Measurements from ENCODE around the gene NHERF1. TPM values are rescaled to one million over a fixed set of nuclear protein-coding genes. Genes with fewer than 3 reads are reported as not detected.
A peak's percentile ranks its signal among the peaks of the same experiment; 100 is the strongest.

NHERF1 gene
- total and polyA plus RNA-seq, 2 of the 4 experiments (the other 2 are of a cell fraction), result 3.8 to 11.8 TPM

- no peak for TF ChIP-seq RAD21 (IDR thresholded peaks at IDR 0.05; ENCODE audit: low read length)
These were observed 27.1 kb downstream of the NHERF1 start (continued) for GRCh38 chr17:74775409-74776043.

- ChIA-PET POLR2A (ENCODE audit: unreplicated experiment) (no interaction called here), CTCF (interaction anchor here (0.5 to 1.4 kb wide), 5 partner anchors 15 to 119 kb away, joined by 3 read pairs; no protein-coding TSS in a partner anchor)
- Histone ChIP-seq H2AFZ (replicated peaks; ENCODE audit: low read length, poor library complexity) (peak within 1 kb of the TSS; percentile 96), H2AK5ac (ENCODE audit: low read depth, low read length) (peak within 1 kb of the TSS; percentile 92), H2BK5ac (ENCODE audit: low read depth, low read length, poor library complexity, severe bottlenecking) (peak within 1 kb of the TSS; percentile 81), H2BK120ac (ENCODE audit: low read depth, low read length) (peak within 1 kb of the TSS; percentile 44; the same call in 1 of the 2 replicates), H3K56ac (ENCODE audit: extremely low read depth, insufficient read depth, low read length) (peak within 1 kb of the TSS; percentile 72), H3K4me3 (ENCODE audit: insufficient read depth, low read depth, low read length) (peak within 1 kb of the TSS; percentile 73), H4K8ac (ENCODE audit: low read depth in 2 of 2, low read length in 2 of 2) (peak within 1 kb of the TSS; percentile 70 to 98), H3K4ac (ENCODE audit: low read depth, low read length) (peak within 1 kb of the TSS; percentile 97), H3K4me1 (ENCODE audit: control insufficient read depth, insufficient read depth, low read length) (peaks cover 10% of the 10 kb centered on the region), H3K36me3 (ENCODE audit: control insufficient read depth, insufficient read depth, low read length) (peaks cover 34% of the 10 kb centered on the region), H2BK20ac (ENCODE audit: low read depth, low read length) (no peak within 1 kb of the TSS), H3K9me3 (ENCODE audit: control insufficient read depth, insufficient read depth, low read length) (no peaks in the 10 kb centered on the region), H3K27me3 (ENCODE audit: control insufficient read depth, insufficient read depth, low read length) (no peaks in the 10 kb centered on the region), H3K79me1 (ENCODE audit: low read depth in 1 of 2, low read length in 2 of 2) (peaks cover 34 to 68% of the 10 kb centered on the region in 2 experiments), H3K9me1 (ENCODE audit: insufficient read depth, low read length) (no peaks in the 10 kb centered on the region), H3K18ac (ENCODE audit: low read depth, low read length) (peak within 1 kb of the TSS; percentile 6; the same call in 1 of the 2 replicates), H4K20me1 (ENCODE audit: insufficient read depth, low read length) (peaks cover 16% of the 10 kb centered on the region), H3K9ac (ENCODE audit: low read depth, low read length) (peak within 1 kb of the TSS; percentile 86), H4K91ac (ENCODE audit: insufficient read depth, low read depth, low read length) (peak within 1 kb of the TSS; percentile 87), H2AK9ac (replicated peaks; ENCODE audit: low read depth, low read length, poor library complexity) (peak within 1 kb of the TSS; percentile 94), H3K23ac (ENCODE audit: low read depth, low read length) (peak within 1 kb of the TSS; percentile 91), H2BK15ac (ENCODE audit: low read depth, low read length) (no peak within 1 kb of the TSS; the same call in 2 of the 3 replicates), H3K14ac (replicated peaks; ENCODE audit: low read depth, low read length) (peak within 1 kb of the TSS; percentile 99), H4K5ac (ENCODE audit: low read depth, low read length) (peak within 1 kb of the TSS; percentile 62), H3K27ac (ENCODE audit: insufficient read depth, low read length) (peak within 1 kb of the TSS; percentile 85), H3K4me2 (ENCODE audit: low read depth, low read length) (peak within 1 kb of the TSS; percentile 100)
- intact Hi-C loops (cut with micrococcal nuclease) (loop anchor here (1.0 kb wide), 1 partner anchor 32 kb away; no protein-coding TSS in a partner anchor), dilution Hi-C loops (cut with HindIII; ENCODE audit: low sequenced_read_pairs, unreplicated experiment) (no loop called here), in situ Hi-C loops (cut with MboI; ENCODE audit: low sequenced_read_pairs) (no loop called here)
- ATAC-seq (ENCODE audit: low read depth) (peak; percentile 95), DNase-seq (peak; percentile 92)
- TF ChIP-seq MAZ (IDR thresholded peaks at IDR 0.05; ENCODE audit: borderline replicate concordance, low read depth, low read length), result peak; percentile 59; the same call in 1 of the 2 replicates
- peak; percentile 65; the same call in 1 of the 2 replicates for TF ChIP-seq POLR2A (IDR thresholded peaks at IDR 0.05; ENCODE audit: low read depth, low read length)
- TF ChIP-seq RFX5 (IDR thresholded peaks at IDR 0.05; ENCODE audit: low read depth, low read length), result no peak
- 0 out of 2 replicates have a peak, but pooled peaks have one; percentile 10 for TF ChIP-seq USF2 (IDR thresholded peaks at IDR 0.05; ENCODE audit: low read depth, low read length)
- 0 out of 2 replicates have a peak, but pooled peaks have one; percentile 26 for TF ChIP-seq BHLHE40 (IDR thresholded peaks at IDR 0.05; ENCODE audit: low read depth, low read length)
- peak; percentile 96 for TF ChIP-seq MXI1 (IDR thresholded peaks at IDR 0.05; ENCODE audit: borderline replicate concordance, low read depth, low read length)
- TF ChIP-seq MAFK (IDR thresholded peaks at IDR 0.05; ENCODE audit: low read depth, low read length), result no peak
- 0% methylated on average over 27 of the region's 64 CpGs; no CpG with 5 or more reads in 1 of the 2 experiments for WGBS, 2 experiments (ENCODE audit: extremely low coverage in 2 of 2, insufficient read length in 1 of 2)
- BruUV-seq (replicated peaks), result no TSS peak
These were observed 27.9 kb downstream of the NHERF1 start, which contains the start of gene NAT9 for GRCh38 chr17:74776044-74776962. Gene NAT9 (minus strand): TSS chr17:74776345. CDS start chr17:74775698, 647 bp downstream.
